A673 (cell line): ENCODE data around the gene GIPC2. TPM values are rescaled to one million over a fixed set of nuclear protein-coding genes. Genes with fewer than 3 reads are reported as not detected.

ENCODE experiments used
- BruUV-seq: library from RNA; stranded (reverse); fragments of 400-500 nt; replicated peaks from 2 replicates; lab custom pipeline; 2021; lab: Mats Ljungman, UMichigan
- CTCF ChIA-PET: fragments of 300-600 bp; sonication (Branson Sonifier 250); formaldehyde crosslinking; loops from one replicate; lab custom pipeline; 2022; ENCODE audit warnings: antibody characterized with exemption; lab: Charles Lee
- POLR2A ChIA-PET: fragments of 300-600 bp; sonication (Branson Sonifier 250); formaldehyde crosslinking; loops from one replicate; lab custom pipeline; 2022; ENCODE audit warnings: antibody characterized with exemption; ENCODE audit not compliant: low non-redundant PET; lab: Charles Lee
- DNase-seq: peaks from one replicate; pipeline ENCODE4 v3.0.0-alpha.2; 2015; ENCODE audit warnings: low spot score
- H3K27ac ChIP-seq: fragments of 200-600 bp; sonication (generic); 2 replicates; pipeline ENCODE4 v1.5.1; 2016; ENCODE audit warnings: mixed run types, low read depth, mild to moderate bottlenecking, mixed read lengths, antibody characterized with exemption, low read length; ENCODE audit not compliant: poor library complexity, severe bottlenecking
- H3K27me3 ChIP-seq: fragments of 200-600 bp; sonication (generic); replicated peaks from 2 replicates; pipeline ENCODE4 v1.6.1; 2017; ENCODE audit warnings: mixed run types, low read depth, mild to moderate bottlenecking, mixed read lengths, antibody characterized with exemption, low read length; ENCODE audit not compliant: insufficient read depth, poor library complexity
- H3K36me3 ChIP-seq: fragments of 200-600 bp; sonication (generic); 2 replicates; pipeline ENCODE4 v1.6.1; 2016; ENCODE audit warnings: mixed run types, mild to moderate bottlenecking, mixed read lengths, antibody characterized with exemption, low read length; ENCODE audit not compliant: insufficient read depth, poor library complexity, severe bottlenecking
- H3K4me1 ChIP-seq: fragments of 200-600 bp; sonication (generic); 2 replicates; pipeline ENCODE4 v1.6.1; 2017; ENCODE audit warnings: mixed run types, mild to moderate bottlenecking, mixed read lengths, antibody characterized with exemption, low read length; ENCODE audit not compliant: insufficient read depth, poor library complexity, severe bottlenecking
- H3K4me3 ChIP-seq: fragments of 200-600 bp; sonication (generic); 2 replicates; pipeline ENCODE4 v1.5.1; 2016; ENCODE audit warnings: low read depth, mixed run types, mild to moderate bottlenecking, mixed read lengths, low read length; ENCODE audit not compliant: poor library complexity, severe bottlenecking
- H3K9me3 ChIP-seq: fragments of 200-600 bp; sonication (generic); 2 replicates; pipeline ENCODE4 v1.6.1; 2016; ENCODE audit warnings: mixed run types, low read depth, mild to moderate bottlenecking, mixed read lengths, antibody characterized with exemption, low read length; ENCODE audit not compliant: poor library complexity, severe bottlenecking
- EZH2 ChIP-seq: fragments of 200-600 bp; sonication (generic); IDR thresholded peaks from 2 replicates; pipeline ENCODE4 v1.6.1; 2017; ENCODE audit warnings: borderline replicate concordance, low read depth, mild to moderate bottlenecking, mixed read lengths, antibody characterized with exemption, low read length; ENCODE audit not compliant: poor library complexity, severe bottlenecking
- intact Hi-C: fragments of 100-400 bp; cut with micrococcal nuclease; formaldehyde crosslinking; loops from one replicate; pipeline ENCODE4 v1.10.0; 2022; ENCODE audit not compliant: unreplicated experiment
- total RNA-seq: library from RNA; stranded (reverse); gene quantifications from 2 replicates; pipeline ENCODE4 v1.2.3, GENCODE V29; 2021
- TF ChIP-seq, protein P1 (sequence below): fragments of 300-800, 200-600 bp; sonication (generic); conservative IDR thresholded peaks from 2 replicates; pipeline ENCODE4 v1.5.1; 2017; ENCODE audit warnings: low read depth, mild to moderate bottlenecking, antibody characterized with exemption, low read length, moderate library complexity, mixed read lengths

The GIPC2 gene
- total RNA-seq, 1 experiment from 2014 or later = not detected

DNA sequence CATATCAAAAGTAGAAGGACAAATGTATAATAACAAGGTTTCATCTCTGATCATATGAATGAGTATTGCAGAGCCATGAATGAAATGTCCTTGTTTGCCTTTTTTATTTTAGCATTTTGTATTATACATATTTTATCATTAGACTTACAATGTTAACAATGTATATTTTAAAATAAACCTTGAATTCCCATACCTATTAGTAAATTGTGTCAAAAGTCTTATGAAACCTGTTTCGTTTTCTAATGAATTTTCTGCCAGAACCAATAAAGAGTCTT is 40.4 kb upstream of the GIPC2 start:
- H3K27ac ChIP-seq = peak overlapping the region; percentile 99

DNA sequence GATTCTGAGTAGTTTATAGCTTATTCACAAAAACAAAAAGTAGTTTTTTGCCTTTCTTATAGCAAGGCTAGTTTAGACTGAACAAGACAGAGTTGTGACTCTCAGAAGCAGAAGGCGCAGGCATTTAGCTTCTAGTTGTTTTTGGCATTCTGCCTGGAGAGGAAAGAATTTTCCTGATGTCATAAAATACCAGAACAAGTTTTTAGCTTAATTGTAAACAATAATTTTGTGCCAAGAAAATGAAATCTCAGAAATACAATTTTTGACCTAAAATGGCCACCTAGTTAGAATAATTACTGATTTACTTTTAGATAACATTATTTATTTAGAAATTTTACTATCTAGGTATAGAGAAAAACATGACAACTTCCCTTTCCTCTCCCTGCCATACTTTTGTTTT is 40.0 kb upstream of the GIPC2 start:
- TF ChIP-seq, protein P1, sequence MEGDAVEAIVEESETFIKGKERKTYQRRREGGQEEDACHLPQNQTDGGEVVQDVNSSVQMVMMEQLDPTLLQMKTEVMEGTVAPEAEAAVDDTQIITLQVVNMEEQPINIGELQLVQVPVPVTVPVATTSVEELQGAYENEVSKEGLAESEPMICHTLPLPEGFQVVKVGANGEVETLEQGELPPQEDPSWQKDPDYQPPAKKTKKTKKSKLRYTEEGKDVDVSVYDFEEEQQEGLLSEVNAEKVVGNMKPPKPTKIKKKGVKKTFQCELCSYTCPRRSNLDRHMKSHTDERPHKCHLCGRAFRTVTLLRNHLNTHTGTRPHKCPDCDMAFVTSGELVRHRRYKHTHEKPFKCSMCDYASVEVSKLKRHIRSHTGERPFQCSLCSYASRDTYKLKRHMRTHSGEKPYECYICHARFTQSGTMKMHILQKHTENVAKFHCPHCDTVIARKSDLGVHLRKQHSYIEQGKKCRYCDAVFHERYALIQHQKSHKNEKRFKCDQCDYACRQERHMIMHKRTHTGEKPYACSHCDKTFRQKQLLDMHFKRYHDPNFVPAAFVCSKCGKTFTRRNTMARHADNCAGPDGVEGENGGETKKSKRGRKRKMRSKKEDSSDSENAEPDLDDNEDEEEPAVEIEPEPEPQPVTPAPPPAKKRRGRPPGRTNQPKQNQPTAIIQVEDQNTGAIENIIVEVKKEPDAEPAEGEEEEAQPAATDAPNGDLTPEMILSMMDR = no peak
- no peak for TF ChIP-seq EZH2
- H3K27ac ChIP-seq = peak overlapping the region; percentile 99
- intact Hi-C loops = no loop called here

More for the DNA sequence above, 40.4 kb upstream of the GIPC2 start:
- Histone ChIP-seq H3K4me1 (peaks cover 32% of the 10 kb centered on the region), H3K36me3 (no peaks in the 10 kb centered on the region), H3K4me3 (peak overlapping the region; percentile 60), H3K27me3 (no peaks in the 10 kb centered on the region), H3K9me3 (no peaks in the 10 kb centered on the region)
- ChIA-PET POLR2A (interaction anchor here (0.5 kb wide), 1 partner anchor 59 kb away, joined by 4 read pairs; no protein-coding TSS in a partner anchor), CTCF (interaction anchor here (1.8 kb wide), 1 partner anchor 109 kb away, joined by 7 read pairs; no protein-coding TSS in a partner anchor)
- TF ChIP-seq, protein P1 = no peak
- TF ChIP-seq EZH2 = no peak
- no peak for DNase-seq
- intact Hi-C loops = no loop called here
- no TSS peak for BruUV-seq

DNA sequence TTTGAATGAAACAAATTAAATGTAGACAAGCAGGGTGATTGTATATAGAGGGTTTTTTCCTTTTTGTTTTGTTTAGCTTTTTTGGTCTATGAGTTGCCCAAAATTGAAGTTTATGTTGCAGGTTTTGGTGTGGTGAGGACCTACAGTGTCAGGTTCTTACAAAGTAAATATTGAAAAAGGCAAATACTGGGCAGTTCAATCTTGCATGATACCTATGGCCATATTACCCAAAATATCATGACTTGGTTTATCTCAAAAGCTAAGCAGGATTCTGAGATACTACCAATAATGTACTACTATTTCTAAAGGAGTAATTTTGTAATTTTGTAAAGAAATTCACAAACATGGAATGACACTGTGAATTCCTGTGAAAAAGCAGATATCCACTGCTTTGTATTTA is 39.2 kb upstream of the GIPC2 start:
- ChIA-PET CTCF (no interaction called here), POLR2A (no interaction called here)
- TF ChIP-seq, protein P1 = no peak
- TF ChIP-seq EZH2 = no peak
- no peaks in the 10 kb centered on the region for H3K27me3 ChIP-seq
- no peaks in the 10 kb centered on the region for H3K9me3 ChIP-seq
- DNase-seq = no peak
- no TSS peak for BruUV-seq
- intact Hi-C loops = no loop called here
- peak overlapping the region; percentile 99 for H3K27ac ChIP-seq
- H3K4me1 ChIP-seq = peaks cover 30% of the 10 kb centered on the region
- H3K4me3 ChIP-seq = peak overlapping the region; percentile 60
- no peaks in the 10 kb centered on the region for H3K36me3 ChIP-seq

More for the DNA sequence above, 40.0 kb upstream of the GIPC2 start:
- no peaks in the 10 kb centered on the region for H3K9me3 ChIP-seq
- POLR2A ChIA-PET = no interaction called here
- H3K4me1 ChIP-seq = peaks cover 33% of the 10 kb centered on the region
- no peaks in the 10 kb centered on the region for H3K36me3 ChIP-seq
- no TSS peak for BruUV-seq
- peak overlapping the region; percentile 60 for H3K4me3 ChIP-seq
- DNase-seq = peak; percentile 77
- H3K27me3 ChIP-seq = no peaks in the 10 kb centered on the region
- CTCF ChIA-PET = no interaction called here
